Measurements from ENCODE around the gene LRRC37B.
"Not testable (repeated sequence)": the region's sequence is repeated elsewhere in the genome, so short reads cannot be mapped to it uniquely, and the experiment has no call there.

LRRC37B gene

DNA sequence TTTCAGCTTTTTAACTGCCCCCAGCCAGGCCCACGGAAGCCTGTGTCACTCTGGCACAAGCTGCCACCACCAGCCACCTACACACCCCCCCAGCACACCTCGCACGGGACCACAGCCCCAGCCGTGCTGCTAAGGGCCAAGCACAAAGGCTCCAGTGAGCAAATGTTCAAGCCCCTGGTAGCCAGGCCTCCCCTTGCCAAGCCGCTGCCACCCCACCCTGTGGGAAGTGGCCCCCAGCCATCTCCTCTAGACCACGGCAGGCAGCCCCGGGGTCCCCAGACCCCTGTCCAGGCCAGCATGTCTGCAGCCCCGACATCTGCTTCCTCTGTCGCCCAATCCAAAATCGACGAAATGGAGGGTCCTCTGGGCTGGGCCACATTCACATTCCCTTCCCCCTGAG is 35.1 kb downstream of the LRRC37B start:
- not testable (repeated sequence) for DNase-seq

- DNase-seq, result not testable (repeated sequence)
These were observed 38.4 kb downstream of the LRRC37B start for GRCh38 chr17:32045611-32046010.

DNA sequence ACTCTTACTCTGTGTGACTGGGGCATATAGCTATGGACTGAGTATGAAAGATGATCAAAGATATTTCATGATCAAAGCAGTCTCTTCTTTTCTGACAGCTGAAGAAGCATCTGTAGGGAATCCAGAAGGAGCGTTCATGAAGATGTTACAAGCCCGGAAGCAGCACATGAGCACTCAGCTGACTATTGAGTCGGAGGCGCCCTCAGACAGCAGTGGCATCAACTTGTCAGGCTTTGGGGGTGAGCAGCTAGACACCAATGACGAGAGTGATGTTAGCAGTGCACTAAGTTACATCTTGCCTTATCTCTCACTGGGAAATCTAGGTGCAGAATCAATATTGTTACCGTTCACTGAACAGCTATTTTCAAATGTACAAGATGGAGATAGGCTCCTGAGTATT is 40.5 kb downstream of the LRRC37B start:
- not testable (repeated sequence) for DNase-seq

GRCh38 chr17:32054985-32055384 is 47.8 kb downstream of the LRRC37B start:
- not testable (repeated sequence) for DNase-seq

DNA sequence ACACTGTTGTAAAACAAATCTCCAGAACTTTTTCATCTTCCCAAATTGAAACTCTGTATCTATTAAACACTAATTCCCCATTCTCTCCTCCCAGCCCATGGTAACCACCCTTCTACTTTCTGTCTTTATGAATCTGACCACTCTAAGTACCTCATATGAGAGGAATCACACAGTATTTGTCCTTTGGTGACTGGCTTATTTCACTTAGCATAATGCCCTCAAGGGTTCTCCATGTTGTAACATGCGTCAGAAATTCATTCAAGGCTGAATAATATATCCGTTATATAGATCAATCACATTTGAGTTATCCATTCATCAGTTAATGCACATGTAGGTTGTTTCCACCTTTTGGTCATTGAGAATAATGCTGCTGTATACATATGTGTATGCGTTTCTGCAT is 48.2 kb downstream of the LRRC37B start:
- DNase-seq, result not testable (repeated sequence)

GRCh38 chr17:32056500-32056899 is 49.3 kb downstream of the LRRC37B start:
- not testable (repeated sequence) for DNase-seq

DNA sequence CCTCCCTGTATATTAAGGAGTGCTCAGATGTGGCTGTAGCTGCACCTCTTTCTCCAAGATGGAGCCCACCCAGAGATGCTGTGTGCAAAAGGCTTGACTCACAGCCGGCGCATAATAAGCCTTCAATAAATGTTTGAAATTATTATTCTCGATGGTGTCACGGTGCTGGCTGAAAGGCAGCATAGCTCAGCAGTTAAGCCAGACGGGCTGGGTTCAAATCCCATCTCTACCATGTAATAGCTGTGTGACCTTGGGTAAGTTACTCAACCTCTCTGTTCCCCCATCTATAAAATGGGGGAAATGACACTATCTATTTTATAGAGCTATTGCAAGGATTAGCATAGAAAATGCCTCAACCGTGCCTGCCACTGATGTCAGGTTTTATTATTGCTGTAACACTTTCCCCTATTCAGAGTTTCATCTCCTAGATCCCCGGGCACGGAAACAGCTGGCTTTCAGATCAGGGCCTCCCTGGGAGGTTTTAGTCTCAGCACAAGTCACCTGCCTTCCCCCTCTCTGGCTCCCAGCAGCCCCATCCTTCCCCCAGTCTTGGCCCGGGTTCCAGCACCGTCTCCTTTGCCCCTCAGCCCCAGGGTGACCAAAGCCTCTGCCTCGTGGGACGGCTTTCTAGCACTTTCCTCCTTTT is 50.4 kb downstream of the LRRC37B start:
- DNase-seq, result not testable (repeated sequence)

- not testable (repeated sequence) for DNase-seq
These were observed 53.5 kb downstream of the LRRC37B start for GRCh38 chr17:32060695-32061094.

DNA sequence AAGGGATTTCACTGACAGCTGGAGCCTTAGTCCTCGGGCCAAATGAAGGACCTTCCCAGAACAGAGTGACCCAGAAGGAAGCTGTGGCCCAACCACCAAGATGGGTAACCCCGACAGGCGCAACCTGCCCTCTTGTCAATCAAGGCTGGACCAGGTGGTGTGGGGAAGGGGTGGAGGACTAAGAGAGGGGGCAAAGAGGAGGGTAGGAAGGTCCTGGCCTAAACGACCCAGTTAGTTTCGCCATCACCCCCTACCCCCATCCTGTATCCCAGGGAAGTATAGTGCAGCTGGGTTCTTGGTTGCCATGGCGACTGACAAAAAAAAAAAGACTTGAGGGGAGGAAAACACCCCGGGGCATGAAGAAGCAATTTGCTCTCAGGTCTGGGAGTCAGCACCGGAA is 54.7 kb downstream of the LRRC37B start:
- DNase-seq, result not testable (repeated sequence)

DNA sequence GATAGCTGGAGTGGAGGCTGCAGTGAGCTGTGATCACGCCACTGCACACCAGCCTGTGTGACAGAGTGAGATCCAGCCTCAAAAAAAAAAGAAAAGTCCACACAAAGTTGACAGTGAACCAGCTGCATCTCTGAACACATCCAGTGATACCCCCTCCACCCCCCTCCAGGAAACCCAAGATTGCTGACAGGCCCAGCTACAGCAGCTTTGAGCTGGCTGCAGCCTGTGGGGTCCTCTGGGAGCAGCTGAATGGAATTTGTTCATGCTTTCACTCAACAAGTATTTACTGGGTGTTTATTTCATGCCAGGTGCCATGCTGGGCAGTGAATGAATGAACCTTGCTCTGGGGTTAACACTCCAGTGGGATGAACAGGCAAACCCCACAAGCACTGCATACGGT is 56.9 kb downstream of the LRRC37B start:
- DNase-seq, result not testable (repeated sequence)

DNA sequence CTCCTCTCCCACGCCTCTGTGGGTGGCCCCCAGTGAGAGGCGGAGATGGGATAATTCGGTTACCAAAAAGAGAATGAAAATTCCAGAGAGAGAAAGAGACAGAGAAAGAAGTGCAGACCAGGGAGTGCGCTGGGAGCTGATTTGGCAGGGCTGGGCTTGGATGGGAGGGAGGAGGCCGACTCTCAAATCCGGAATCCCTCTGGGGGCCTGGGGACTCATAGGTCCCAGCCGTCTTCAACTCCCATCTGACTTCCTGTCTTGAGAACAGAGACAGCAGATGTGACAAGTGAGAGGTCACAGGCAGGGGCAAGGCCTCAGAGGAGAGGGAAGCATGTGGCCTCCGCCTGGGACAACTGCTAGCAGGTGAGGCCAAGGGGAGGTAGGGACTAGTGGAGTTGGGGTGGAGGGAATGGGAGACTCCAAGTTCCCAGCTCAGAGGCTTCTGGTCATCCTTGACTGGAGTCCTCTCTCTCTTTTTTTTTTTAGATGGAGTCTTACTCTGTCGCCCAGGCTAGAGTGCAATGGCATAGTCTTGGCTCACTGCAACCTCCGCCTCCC is 59.0 kb downstream of the LRRC37B start:
- DNase-seq, result not testable (repeated sequence)

DNA sequence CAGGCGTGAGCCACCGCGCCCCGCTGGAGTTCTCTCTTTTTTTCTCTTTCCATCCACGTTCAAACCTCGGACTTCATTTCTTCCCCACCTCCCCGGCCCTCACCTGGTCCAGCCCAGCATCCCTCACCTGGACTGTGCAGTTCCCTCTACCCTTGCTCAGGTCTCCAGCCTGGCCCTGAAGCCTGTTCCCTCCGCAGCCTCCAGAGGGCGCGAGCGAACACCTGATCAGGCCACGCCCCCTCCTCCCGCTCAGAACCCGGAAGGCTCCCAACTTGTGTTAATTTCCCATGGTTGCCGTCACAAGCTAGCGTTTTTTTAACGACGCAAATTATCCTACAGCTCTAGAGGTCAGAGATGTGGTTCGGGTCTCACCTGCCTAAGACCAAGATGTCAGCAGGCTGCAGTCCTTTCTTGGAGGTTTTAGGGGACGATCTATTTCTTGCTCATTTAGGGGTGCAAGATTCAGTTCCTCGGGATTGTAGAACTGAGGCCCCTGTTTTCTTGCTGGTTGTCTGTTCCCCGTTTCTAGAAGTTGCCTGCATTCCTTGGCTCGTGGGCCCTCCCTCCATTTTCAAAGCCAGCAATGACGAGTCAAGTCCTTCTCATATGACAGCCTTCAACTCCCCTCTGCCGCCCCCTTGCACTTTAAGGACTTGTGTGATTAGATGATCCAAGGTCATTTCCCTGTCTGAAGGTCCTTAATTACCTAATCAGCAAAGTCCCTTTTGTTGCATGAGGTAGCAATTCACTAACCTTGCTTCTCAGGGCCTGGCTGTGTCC is 59.9 kb downstream of the LRRC37B start:
- DNase-seq, result peak; percentile 65

DNA sequence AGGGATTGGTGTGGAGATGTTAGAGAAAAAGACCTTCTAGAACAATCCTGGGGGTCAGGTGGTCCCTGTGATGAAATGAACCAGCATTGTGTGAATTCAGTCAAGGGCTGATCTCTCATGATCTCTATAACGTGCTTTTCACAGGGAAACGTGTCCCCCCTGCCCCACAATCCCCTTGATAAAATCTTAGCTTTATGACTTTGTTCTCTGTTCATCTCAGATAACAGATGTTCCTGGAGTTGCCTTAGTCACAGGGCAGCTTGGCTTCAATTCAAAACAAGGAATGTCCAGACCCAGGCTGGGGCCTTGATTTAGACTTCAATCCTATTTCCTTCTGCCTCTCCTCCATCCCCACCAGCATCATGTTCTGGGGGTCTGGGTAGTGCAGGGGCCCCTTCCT is 61.9 kb downstream of the LRRC37B start:
- DNase-seq, result not testable (repeated sequence)

GRCh38 chr17:32071961-32072360 is 64.8 kb downstream of the LRRC37B start:
- not testable (repeated sequence) for DNase-seq

DNA sequence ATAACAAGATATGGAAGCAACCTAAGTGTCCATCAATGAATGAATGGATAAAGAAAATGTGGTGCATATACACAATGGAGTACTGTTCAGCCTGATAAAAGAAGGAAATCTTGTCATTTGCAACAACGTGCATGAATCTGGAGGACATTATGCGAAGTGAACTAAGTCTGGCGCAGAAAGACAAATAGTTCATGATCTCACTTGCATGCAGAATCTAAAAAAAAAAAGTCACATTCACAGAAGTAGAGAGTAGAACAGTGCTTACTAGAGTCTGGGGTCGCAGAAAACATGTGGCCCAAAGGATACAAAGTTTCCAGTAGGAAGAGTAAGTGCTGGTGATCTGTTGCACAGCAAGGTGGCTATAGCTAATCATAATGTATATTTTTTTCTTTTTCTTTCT is 65.9 kb downstream of the LRRC37B start:
- not testable (repeated sequence) for DNase-seq

GRCh38 chr17:32079753-32080152 is 72.6 kb downstream of the LRRC37B start:
- peak; percentile 77 for DNase-seq

- DNase-seq, result not testable (repeated sequence)
These were observed 76.4 kb downstream of the LRRC37B start for GRCh38 chr17:32083550-32083979.

GRCh38 chr17:32084003-32084941 is 77.1 kb downstream of the LRRC37B start:
- not testable (repeated sequence) for DNase-seq

DNA sequence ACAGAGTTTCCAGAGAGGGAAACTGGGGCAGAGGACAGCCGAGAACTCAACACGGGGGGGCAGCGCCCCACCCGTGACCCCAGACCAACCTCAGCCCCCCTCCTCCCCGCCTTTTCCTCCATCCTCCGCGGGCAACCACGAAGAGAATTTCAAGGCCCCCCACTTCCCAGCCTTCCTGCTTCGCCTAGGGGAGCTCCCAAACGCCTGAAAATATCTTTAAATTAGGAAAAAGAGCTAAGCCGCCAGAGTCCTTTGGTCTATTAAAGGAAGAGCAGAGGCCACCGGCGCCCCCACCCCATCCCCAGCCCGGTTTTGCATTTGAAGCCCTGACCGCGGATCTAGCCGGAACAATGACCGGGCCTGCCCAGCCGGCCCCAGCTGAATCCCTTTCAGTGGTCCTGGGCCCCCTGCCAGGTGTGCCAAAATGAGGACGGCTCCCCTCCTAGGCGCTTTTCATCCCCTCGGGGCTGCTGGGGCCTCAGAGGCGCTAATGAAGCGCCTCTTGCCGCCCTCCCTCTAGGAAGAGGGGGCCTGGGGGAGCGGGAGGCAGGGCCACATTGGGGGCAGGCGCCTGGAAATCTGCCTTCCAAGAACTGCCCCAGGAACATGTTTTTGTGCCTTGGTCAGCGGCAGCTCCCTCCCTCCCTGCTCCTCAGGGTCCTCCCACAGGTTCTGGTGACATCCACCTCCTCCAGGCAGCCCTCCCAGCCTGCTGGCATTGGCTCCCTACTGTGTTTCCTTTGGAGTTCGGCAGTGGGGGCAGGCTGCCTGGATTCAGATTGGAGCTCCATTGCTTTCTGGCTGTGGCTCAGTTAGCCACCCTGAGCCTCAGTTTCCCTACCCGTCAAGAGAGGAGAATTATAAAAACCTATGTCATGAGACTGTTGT is 78.0 kb downstream of the LRRC37B start:
- DNase-seq, result not testable (repeated sequence)

GRCh38 chr17:32086833-32087232 is 79.7 kb downstream of the LRRC37B start:
- not testable (repeated sequence) for DNase-seq

GRCh38 chr17:32092062-32092461 is 84.9 kb downstream of the LRRC37B start:
- DNase-seq, result not testable (repeated sequence)

DNA sequence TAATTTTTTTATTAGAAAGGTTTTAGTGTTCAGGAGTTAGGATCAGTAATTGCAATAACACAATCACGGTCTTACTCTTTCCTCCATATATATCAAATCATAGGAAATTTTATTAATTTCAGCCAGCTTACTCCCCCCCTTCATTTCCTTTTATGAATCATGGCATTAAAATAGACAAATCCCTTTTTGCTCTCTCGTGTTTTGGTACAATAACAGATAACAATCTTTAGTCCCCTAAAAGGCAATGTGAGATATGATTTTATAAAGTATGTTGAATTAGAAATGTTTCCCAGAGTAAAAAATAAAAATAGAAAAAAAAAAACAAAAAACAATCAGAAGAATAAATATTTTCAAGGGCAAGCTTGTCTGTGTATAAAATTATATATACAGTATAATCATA is 92.5 kb downstream of the LRRC37B start:
- DNase-seq, result no peak

Measured in stimulated activated CD4-positive, alpha-beta T cell treated with anti-CD3 and anti-CD28 coated beads, Interleukin-15, amount 100 ng/mL, for 24 hours (primary cell).